Spleen (tissue), 11 donors: Measurements from ENCODE around the gene ATP6V1B1. TPM values are rescaled to one million over a fixed set of nuclear protein-coding genes. Genes with fewer than 3 reads are reported as not detected.
A peak's percentile ranks its signal among the peaks of the same experiment; 100 is the strongest.

Experiments used
- DNase-seq: peaks from one replicate; pipeline ENCODE4 v3.0.0-alpha.2; 2020
- H3K27ac ChIP-seq, 8 donors: fragments of 200-600 bp; sonication (generic) in 7 of 8; 1 replicate in 4 of 8; 2 replicates in 4 of 8; pipeline versions ENCODE4 v1.5.0 to v1.8.0; 2016 to 2021; ENCODE audit warnings: inconsistent platforms in 4 of 8, mild to moderate bottlenecking in 4 of 8, moderate library complexity in 1 of 8
- H3K27me3 ChIP-seq, 7 donors: fragments of 200-600 bp; sonication (generic) in 6 of 7; replicated peaks in 1 of 7; 1 replicate in 4 of 7; 2 replicates in 3 of 7; pipeline versions ENCODE4 v1.5.0 to v1.8.0; 2016 to 2021; ENCODE audit warnings: inconsistent platforms in 3 of 7, mild to moderate bottlenecking in 1 of 7
- H3K36me3 ChIP-seq, 6 donors: fragments of 200-600 bp; sonication (generic) in 5 of 6; 1 replicate in 4 of 6; 2 replicates in 2 of 6; pipeline versions ENCODE4 v1.5.0 to v1.8.0; 2016 to 2021; ENCODE audit warnings: inconsistent platforms in 2 of 6
- H3K4me1 ChIP-seq, 6 donors: fragments of 200-600 bp; sonication (generic) in 5 of 6; 1 replicate in 3 of 6; 2 replicates in 3 of 6; pipeline versions ENCODE4 v1.5.0 to v1.8.0; 2016 to 2021; ENCODE audit warnings: inconsistent platforms in 3 of 6
- H3K4me3 ChIP-seq, 8 donors: fragments of 200-600 bp; sonication (generic) in 7 of 8; 1 replicate in 4 of 8; 2 replicates in 4 of 8; pipeline versions ENCODE4 v1.5.0 to v1.8.0; 2016 to 2021; ENCODE audit warnings: inconsistent platforms in 4 of 8, mild to moderate bottlenecking in 4 of 8, moderate library complexity in 2 of 8
- H3K9me3 ChIP-seq, 8 donors: fragments of 200-600 bp; sonication (generic) in 7 of 8; 1 replicate in 4 of 8; 2 replicates in 4 of 8; pipeline versions ENCODE4 v1.5.0 to v1.8.0; 2016 to 2021; ENCODE audit warnings: inconsistent platforms in 4 of 8
- POLR2A ChIP-seq, 3 donors: fragments of 450-650 bp; IDR thresholded peaks; one replicate each; pipeline ENCODE4 v1.5.1; 2017; ENCODE audit warnings: antibody characterized with exemption in 3 of 3, mild to moderate bottlenecking in 1 of 3
- POLR2AphosphoS5 ChIP-seq, 3 donors: sonication (generic); formaldehyde crosslinking; IDR thresholded peaks; one replicate each; pipeline ENCODE4 v1.5.1; 2017; ENCODE audit warnings: antibody characterized with exemption in 3 of 3
- WGBS, 5 donors: extraction: QIAGEN DNeasy Blood & Tissue Kit in 3 of 5; methylation state at CpG; one replicate each; pipeline versions ENCODE4 v1.1.5 to v1.1.7; 2013 to 2018; 5-methylcytosine and 5-hydroxymethylcytosine counted together
- intact Hi-C: fragments of 100-400 bp; cut with DNase I; formaldehyde crosslinking; loops from one replicate; pipeline ENCODE4 v1.15.0; 2023; ENCODE audit warnings: low total_unique reads
- polyA plus RNA-seq, 3 donors: library from polyadenylated mRNA; stranded (reverse); fragments of 200-250 nt; gene quantifications; one replicate each; pipeline ENCODE4 v1.2.1, GENCODE V29; 2013
- total RNA-seq, 7 donors: library from RNA; depleted of rRNA in 3 of 7; stranded (reverse); fragments of >200 nt in 3 of 7; fragmentation: NEBNext Ultra II Directional in 4 of 7; extraction: Animal tissue kit (Norgen Biotek cat#: 25700) in 4 of 7; gene quantifications; one replicate each; pipeline versions ENCODE4 v1.1.0 to v1.2.1, GENCODE V29; 2016 to 2021
- TF ChIP-seq, protein P1 (sequence below), 11 experiments: fragments of 200-600 bp in 7 of 11; fragments of 450-650 bp in 4 of 11; sonication (generic) in 4 of 11; IDR thresholded peaks in 8 of 11; conservative IDR thresholded peaks in 3 of 11; 1 replicate in 7 of 11; 2 replicates in 4 of 11; pipeline versions ENCODE4 v1.4.0 to v1.8.0; 2016 to 2021; ENCODE audit warnings: antibody characterized with exemption in 11 of 11, inconsistent platforms in 4 of 11, mild to moderate bottlenecking in 1 of 11
- donor health status: healthy with polysubstance abuse.
- donor health status: DM: no; HTN: no; CAD: no; lungs with moderate emphysema.
- donor health status: DM: no; HTN: no; CAD: no.
- donor health status: Bipolar disorder and iron deficiency.
- donor health status: healthy.
- donor health status: DM: no; HTN: no; CAD: no.
- donor health status: DM: yes; HTN: yes; CAD: no.

Gene ATP6V1B1
- total and polyA plus RNA-seq, 10 donors: 0.06 to 0.11 TPM; not detected in 8

- Histone ChIP-seq H3K4me1 (peaks cover 0 to 5% (median 0%) of the 10 kb centered on the region in 6 donors), H3K4me3 (no peak overlapping the region), H3K27me3 (peaks cover 0 to 85% (median 27%) of the 10 kb centered on the region in 7 donors), H3K9me3 (peaks cover 0 to 3% (median 0%) of the 10 kb centered on the region in 8 donors), H3K27ac (no peak overlapping the region), H3K36me3 (no peaks in the 10 kb centered on the region)
- no peak for TF ChIP-seq POLR2AphosphoS5 (IDR thresholded peaks at IDR 0.05)
- TF ChIP-seq, protein P1, sequence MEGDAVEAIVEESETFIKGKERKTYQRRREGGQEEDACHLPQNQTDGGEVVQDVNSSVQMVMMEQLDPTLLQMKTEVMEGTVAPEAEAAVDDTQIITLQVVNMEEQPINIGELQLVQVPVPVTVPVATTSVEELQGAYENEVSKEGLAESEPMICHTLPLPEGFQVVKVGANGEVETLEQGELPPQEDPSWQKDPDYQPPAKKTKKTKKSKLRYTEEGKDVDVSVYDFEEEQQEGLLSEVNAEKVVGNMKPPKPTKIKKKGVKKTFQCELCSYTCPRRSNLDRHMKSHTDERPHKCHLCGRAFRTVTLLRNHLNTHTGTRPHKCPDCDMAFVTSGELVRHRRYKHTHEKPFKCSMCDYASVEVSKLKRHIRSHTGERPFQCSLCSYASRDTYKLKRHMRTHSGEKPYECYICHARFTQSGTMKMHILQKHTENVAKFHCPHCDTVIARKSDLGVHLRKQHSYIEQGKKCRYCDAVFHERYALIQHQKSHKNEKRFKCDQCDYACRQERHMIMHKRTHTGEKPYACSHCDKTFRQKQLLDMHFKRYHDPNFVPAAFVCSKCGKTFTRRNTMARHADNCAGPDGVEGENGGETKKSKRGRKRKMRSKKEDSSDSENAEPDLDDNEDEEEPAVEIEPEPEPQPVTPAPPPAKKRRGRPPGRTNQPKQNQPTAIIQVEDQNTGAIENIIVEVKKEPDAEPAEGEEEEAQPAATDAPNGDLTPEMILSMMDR (IDR thresholded peaks at IDR 0.05 in 8 of 11, conservative IDR thresholded peaks at IDR 0.05 in 3 of 11): no peak
- TF ChIP-seq POLR2A (IDR thresholded peaks at IDR 0.05): no peak
- no peak for DNase-seq
- intact Hi-C loops: no loop called here
Measured at GRCh38 chr2:70916291-70916690, 19.4 kb upstream of the ATP6V1B1 start.

- 38 to 92% (median 78%) methylated on average over 1 to 2 of the region's 2 CpGs for WGBS, 5 donors
- peaks cover 0 to 76% (median 11%) of the 10 kb centered on the region in 7 donors for H3K27me3 ChIP-seq
- H3K4me3 ChIP-seq: no peak overlapping the region
- H3K4me1 ChIP-seq: peaks cover 0 to 12% (median 0%) of the 10 kb centered on the region in 6 donors
- peak; percentile 18 for DNase-seq
- H3K27ac ChIP-seq: no peak overlapping the region
- TF ChIP-seq, protein P1 (IDR thresholded peaks at IDR 0.05 in 8 of 11, conservative IDR thresholded peaks at IDR 0.05 in 3 of 11): no peak
- no peak for TF ChIP-seq POLR2AphosphoS5 (IDR thresholded peaks at IDR 0.05)
- TF ChIP-seq POLR2A (IDR thresholded peaks at IDR 0.05): no peak
- H3K9me3 ChIP-seq: peaks cover 0 to 3% (median 0%) of the 10 kb centered on the region in 8 donors
- intact Hi-C loops: no loop called here
- no peaks in the 10 kb centered on the region for H3K36me3 ChIP-seq
Measured at GRCh38 chr2:70918016-70918415, 17.7 kb upstream of the ATP6V1B1 start.

GRCh38 chr2:70919672-70920366 is 15.9 kb upstream of the ATP6V1B1 start:
- no peak overlapping the region for H3K27ac ChIP-seq
- intact Hi-C loops: loop anchor here (10.0 kb wide), 1 partner anchor 45 kb away; no protein-coding TSS in a partner anchor
- peak; percentile 88 for DNase-seq
- TF ChIP-seq POLR2AphosphoS5 (IDR thresholded peaks at IDR 0.05): no peak
- TF ChIP-seq, protein P1 (IDR thresholded peaks at IDR 0.05 in 8 of 11, conservative IDR thresholded peaks at IDR 0.05 in 3 of 11): peak; percentile 56 to 92 (median 82)
- no peak for TF ChIP-seq POLR2A (IDR thresholded peaks at IDR 0.05)
- 27 to 39% (median 31%) methylated on average over 16 of the region's 16 CpGs for WGBS, 5 donors
- peaks cover 0 to 59% (median 11%) of the 10 kb centered on the region in 7 donors for H3K27me3 ChIP-seq
- peaks cover 0 to 12% (median 0%) of the 10 kb centered on the region in 6 donors for H3K4me1 ChIP-seq
- no peak overlapping the region for H3K4me3 ChIP-seq
- H3K9me3 ChIP-seq: peaks cover 0 to 3% (median 0%) of the 10 kb centered on the region in 8 donors
- H3K36me3 ChIP-seq: no peaks in the 10 kb centered on the region

- Histone ChIP-seq H3K36me3 (no peaks in the 10 kb centered on the region), H3K27me3 (peaks cover 0 to 53% (median 11%) of the 10 kb centered on the region in 7 donors), H3K4me3 (no peak overlapping the region), H3K9me3 (peaks cover 0 to 3% (median 0%) of the 10 kb centered on the region in 8 donors), H3K27ac (no peak overlapping the region), H3K4me1 (peaks cover 0 to 12% (median 0%) of the 10 kb centered on the region in 6 donors)
- 93 to 100% (median 97%) methylated on average over 3 of the region's 3 CpGs for WGBS, 5 donors
- TF ChIP-seq POLR2A (IDR thresholded peaks at IDR 0.05) (no peak), POLR2AphosphoS5 (IDR thresholded peaks at IDR 0.05) (no peak)
- TF ChIP-seq, protein P1 (IDR thresholded peaks at IDR 0.05 in 8 of 11, conservative IDR thresholded peaks at IDR 0.05 in 3 of 11): no peak
- peak; percentile 38 for DNase-seq
- intact Hi-C loops: loop anchor here (10.0 kb wide), 1 partner anchor 46 kb away; no protein-coding TSS in a partner anchor
Measured at GRCh38 chr2:70920367-70920715, 15.4 kb upstream of the ATP6V1B1 start.
